Measurements from ENCODE around the gene GSX2. TPM values are rescaled to one million over a fixed set of nuclear protein-coding genes. Genes with fewer than 3 reads are reported as not detected.

Gene GSX2
- total RNA-seq, 2 donors from 2014 or later, result not detected

DNA sequence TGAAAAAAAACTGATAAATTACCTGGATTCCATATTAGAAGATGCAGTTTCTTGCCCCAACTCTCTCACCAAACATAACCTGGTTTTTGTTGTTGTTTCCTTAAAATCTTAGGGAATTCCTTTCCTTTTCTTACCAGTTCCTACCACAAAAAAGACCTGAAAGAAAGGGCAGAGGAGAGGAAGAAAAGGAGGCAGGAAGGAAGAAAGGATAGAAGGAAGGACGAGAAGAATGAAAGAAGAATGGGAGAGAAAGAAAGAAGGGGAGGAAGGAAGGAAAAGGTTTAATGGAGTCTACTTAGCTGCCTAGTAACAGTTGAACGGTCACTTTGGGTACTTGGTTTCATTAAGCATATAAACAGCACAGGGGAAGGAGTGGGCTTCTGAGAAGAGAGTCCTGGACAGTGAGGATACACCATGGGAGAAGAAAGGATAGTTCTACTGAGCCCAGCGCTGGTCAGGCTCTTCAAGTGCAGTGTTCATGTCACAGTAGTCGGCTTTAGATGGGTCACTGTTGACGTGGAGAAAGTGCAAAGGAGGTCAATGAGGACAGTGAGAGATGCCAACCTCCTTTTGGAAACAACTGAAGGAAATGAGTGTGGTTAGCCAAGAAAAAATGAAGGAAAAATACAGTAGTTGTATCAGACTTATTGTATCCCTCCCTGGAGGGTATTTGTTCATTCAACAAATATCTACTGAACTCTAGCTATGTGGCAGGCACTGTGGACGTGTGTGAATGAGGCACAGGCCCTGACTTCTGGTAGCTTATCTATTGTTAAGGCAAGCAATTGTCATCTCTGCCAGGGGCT lies 34.5 kb upstream of the GSX2 start:
- DNase-seq (no peak), ATAC-seq (no peak)
- Histone ChIP-seq H3K27me3 (no peaks in the 10 kb centered on the region), H3K36me3 (replicated peaks in 1 of 2; ENCODE audit: insufficient read depth in 1 of 2, low read depth in 2 of 2) (no peaks in the 10 kb centered on the region), H3K9me3 (no peaks in the 10 kb centered on the region), H3K4me3 (peak overlapping the region in 1 of 2 donors; percentile 25), H3K4me1 (peaks cover 38% of the 10 kb centered on the region), H3K27ac (peak overlapping the region in 3 of 4 donors; percentile 60 to 89 (median 85))
- intact Hi-C loops (cut with DNase I), result no loop called here
- no peak for TF ChIP-seq POLR2A (IDR thresholded peaks at IDR 0.05)
- TF ChIP-seq, protein P1, sequence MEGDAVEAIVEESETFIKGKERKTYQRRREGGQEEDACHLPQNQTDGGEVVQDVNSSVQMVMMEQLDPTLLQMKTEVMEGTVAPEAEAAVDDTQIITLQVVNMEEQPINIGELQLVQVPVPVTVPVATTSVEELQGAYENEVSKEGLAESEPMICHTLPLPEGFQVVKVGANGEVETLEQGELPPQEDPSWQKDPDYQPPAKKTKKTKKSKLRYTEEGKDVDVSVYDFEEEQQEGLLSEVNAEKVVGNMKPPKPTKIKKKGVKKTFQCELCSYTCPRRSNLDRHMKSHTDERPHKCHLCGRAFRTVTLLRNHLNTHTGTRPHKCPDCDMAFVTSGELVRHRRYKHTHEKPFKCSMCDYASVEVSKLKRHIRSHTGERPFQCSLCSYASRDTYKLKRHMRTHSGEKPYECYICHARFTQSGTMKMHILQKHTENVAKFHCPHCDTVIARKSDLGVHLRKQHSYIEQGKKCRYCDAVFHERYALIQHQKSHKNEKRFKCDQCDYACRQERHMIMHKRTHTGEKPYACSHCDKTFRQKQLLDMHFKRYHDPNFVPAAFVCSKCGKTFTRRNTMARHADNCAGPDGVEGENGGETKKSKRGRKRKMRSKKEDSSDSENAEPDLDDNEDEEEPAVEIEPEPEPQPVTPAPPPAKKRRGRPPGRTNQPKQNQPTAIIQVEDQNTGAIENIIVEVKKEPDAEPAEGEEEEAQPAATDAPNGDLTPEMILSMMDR (IDR thresholded peaks at IDR 0.05), result no peak
- WGBS, 2 donors, result 74 to 77% methylated on average over 6 of the region's 6 CpGs

GRCh38 chr4:54066088-54066415 lies 33.9 kb upstream of the GSX2 start:
- Histone ChIP-seq H3K27ac (peak overlapping the region in 1 of 4 donors; percentile 89), H3K27me3 (no peaks in the 10 kb centered on the region), H3K4me3 (no peak overlapping the region), H3K4me1 (peaks cover 33% of the 10 kb centered on the region), H3K36me3 (replicated peaks in 1 of 2; ENCODE audit: insufficient read depth in 1 of 2, low read depth in 2 of 2) (no peaks in the 10 kb centered on the region), H3K9me3 (no peaks in the 10 kb centered on the region)
- no peak for ATAC-seq
- intact Hi-C loops (cut with DNase I), result no loop called here
- WGBS, 2 donors, result 85 to 96% methylated on average over 2 of the region's 2 CpGs
- DNase-seq, result no peak
- TF ChIP-seq, protein P1 (IDR thresholded peaks at IDR 0.05), result no peak
- no peak for TF ChIP-seq POLR2A (IDR thresholded peaks at IDR 0.05)

DNA sequence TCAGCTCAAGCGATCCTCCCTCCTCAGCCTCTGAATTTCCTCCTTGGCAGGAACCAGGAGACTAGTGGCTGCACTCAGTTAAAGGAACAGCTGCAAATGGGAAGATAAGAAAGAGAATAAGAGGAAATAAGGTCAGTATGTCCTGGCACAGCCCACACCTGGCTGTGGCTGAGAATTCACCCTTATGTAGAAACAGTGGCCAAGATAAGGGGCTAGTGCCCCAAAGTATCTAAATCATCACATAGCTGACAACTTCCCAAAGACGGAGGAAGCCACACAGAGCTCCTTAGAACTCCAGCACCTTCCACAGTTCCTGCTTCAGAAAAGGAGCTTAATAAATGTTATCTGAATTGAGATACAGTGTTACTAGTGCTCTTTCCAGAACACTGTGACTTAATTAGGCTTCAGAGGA lies 33.2 kb upstream of the GSX2 start:
- TF ChIP-seq POLR2A (IDR thresholded peaks at IDR 0.05), result no peak
- TF ChIP-seq, protein P1 (IDR thresholded peaks at IDR 0.05), result no peak
- no peaks in the 10 kb centered on the region for H3K9me3 ChIP-seq
- peaks cover 26% of the 10 kb centered on the region for H3K4me1 ChIP-seq
- H3K36me3 ChIP-seq (replicated peaks in 1 of 2; ENCODE audit: insufficient read depth in 1 of 2, low read depth in 2 of 2), result no peaks in the 10 kb centered on the region
- ATAC-seq (no peak), DNase-seq (peak in 3 of 4 donors; percentile 13 to 54 (median 25))
- H3K4me3 ChIP-seq, result no peak overlapping the region
- intact Hi-C loops (cut with DNase I), result no loop called here
- no peaks in the 10 kb centered on the region for H3K27me3 ChIP-seq
- H3K27ac ChIP-seq, result peak overlapping the region in 3 of 4 donors; percentile 33 to 56 (median 51)
- WGBS, 2 donors, result 24% methylated on average over 2 of the region's 2 CpGs

GRCh38 chr4:54067166-54067565 lies 32.8 kb upstream of the GSX2 start:
- intact Hi-C loops (cut with DNase I), result no loop called here
- WGBS, 2 donors, result 38 to 47% methylated on average over 5 of the region's 5 CpGs
- TF ChIP-seq POLR2A (IDR thresholded peaks at IDR 0.05), result no peak
- TF ChIP-seq, protein P1 (IDR thresholded peaks at IDR 0.05), result no peak
- peak overlapping the region in 3 of 4 donors; percentile 33 to 56 (median 51) for H3K27ac ChIP-seq
- H3K27me3 ChIP-seq, result no peaks in the 10 kb centered on the region
- no peaks in the 10 kb centered on the region for H3K36me3 ChIP-seq (replicated peaks in 1 of 2; ENCODE audit: insufficient read depth in 1 of 2, low read depth in 2 of 2)
- H3K4me3 ChIP-seq, result no peak overlapping the region
- no peak for ATAC-seq
- DNase-seq, result peak in 2 of 4 donors; percentile 21 to 49
- H3K9me3 ChIP-seq, result no peaks in the 10 kb centered on the region
- H3K4me1 ChIP-seq, result peaks cover 23% of the 10 kb centered on the region

Data from body of pancreas (tissue), 4 donors.